H7 (cell line): Measurements from ENCODE around the gene STX18. TPM values are rescaled to one million over a fixed set of nuclear protein-coding genes. Genes with fewer than 3 reads are reported as not detected.
"Not testable (repeated sequence)": the region's sequence is repeated elsewhere in the genome, so short reads cannot be mapped to it uniquely, and the experiment has no call there.

Experiments
- DNase-seq: peaks from one replicate; pipeline ENCODE4 v3.0.0; 2012
- H3K27me3 ChIP-seq: 2 replicates; pipeline ENCODE4 v1.6.0; 2011; ENCODE audit warnings: mild to moderate bottlenecking, low read length; ENCODE audit not compliant: control insufficient read depth, insufficient read depth
- H3K36me3 ChIP-seq: replicated peaks from 2 replicates; pipeline ENCODE4 v1.5.1; 2011; ENCODE audit warnings: low read length; ENCODE audit not compliant: control insufficient read depth, insufficient read depth
- H3K4me3 ChIP-seq: 2 replicates; pipeline ENCODE4 v1.5.1; 2011; ENCODE audit warnings: low read depth, mild to moderate bottlenecking, control low read depth, low read length, moderate library complexity; ENCODE audit not compliant: insufficient read depth
- total RNA-seq: library from RNA; depleted of rRNA; stranded (reverse); fragments of >200 nt; shearing (Covaris generic); gene quantifications from 2 replicates; pipeline ENCODE4 v1.2.3, GENCODE V29; 2014

STX18 gene
- total RNA-seq, 1 experiment from 2014 or later = 16.1 TPM

- Histone ChIP-seq H3K36me3 (no peaks in the 10 kb centered on the region; the same call in none of the 2 replicates), H3K4me3 (no peak overlapping the region), H3K27me3 (no peaks in the 10 kb centered on the region)
- no peak for DNase-seq
Observed at GRCh38 chr4:4568806-4569427, 27.1 kb upstream of the STX18 start.

GRCh38 chr4:4566359-4566758 is 24.5 kb upstream of the STX18 start:
- H3K36me3 ChIP-seq, H3K27me3 ChIP-seq, H3K4me3 ChIP-seq, DNase-seq: not testable (repeated sequence)

GRCh38 chr4:4564522-4564921 is 22.7 kb upstream of the STX18 start:
- DNase-seq = no peak
- H3K4me3 ChIP-seq = no peak overlapping the region
- H3K36me3 ChIP-seq = no peaks in the 10 kb centered on the region; the same call in 1 of the 2 replicates
- no peaks in the 10 kb centered on the region for H3K27me3 ChIP-seq

- Histone ChIP-seq H3K4me3 (no peak overlapping the region), H3K36me3 (no peaks in the 10 kb centered on the region; the same call in none of the 2 replicates)
Observed at GRCh38 chr4:4560642-4561041, 18.8 kb upstream of the STX18 start.

GRCh38 chr4:4560136-4560535 is 18.3 kb upstream of the STX18 start:
- Histone ChIP-seq H3K4me3 (no peak overlapping the region), H3K36me3 (no peaks in the 10 kb centered on the region; the same call in none of the 2 replicates), H3K27me3 (no peaks in the 10 kb centered on the region)
- DNase-seq = no peak

More at GRCh38 chr4:4560642-4561041, 18.8 kb upstream of the STX18 start:
- H3K27me3 ChIP-seq = no peaks in the 10 kb centered on the region
- DNase-seq = no peak

- DNase-seq = no peak
- H3K4me3 ChIP-seq = no peak overlapping the region
- H3K36me3 ChIP-seq = no peaks in the 10 kb centered on the region; the same call in 1 of the 2 replicates
- no peaks in the 10 kb centered on the region for H3K27me3 ChIP-seq
Observed at GRCh38 chr4:4559596-4559995, 17.7 kb upstream of the STX18 start.

GRCh38 chr4:4558881-4559280 is 17.0 kb upstream of the STX18 start:
- H3K36me3 ChIP-seq = no peaks in the 10 kb centered on the region; the same call in none of the 2 replicates
- H3K4me3 ChIP-seq = no peak overlapping the region
- DNase-seq = no peak
- no peaks in the 10 kb centered on the region for H3K27me3 ChIP-seq

GRCh38 chr4:4555916-4556315 is 14.1 kb upstream of the STX18 start:
- no peak overlapping the region for H3K4me3 ChIP-seq
- H3K27me3 ChIP-seq = no peaks in the 10 kb centered on the region
- DNase-seq = no peak
- H3K36me3 ChIP-seq = peaks cover 5% of the 10 kb centered on the region

- H3K27me3 ChIP-seq = no peaks in the 10 kb centered on the region
- DNase-seq = no peak
- peaks cover 7% of the 10 kb centered on the region for H3K36me3 ChIP-seq
- H3K4me3 ChIP-seq = no peak overlapping the region
Observed at GRCh38 chr4:4554234-4554633, 12.4 kb upstream of the STX18 start.

- not testable (repeated sequence) for H3K4me3 ChIP-seq, H3K27me3 ChIP-seq, DNase-seq
- peaks cover 12% of the 10 kb centered on the region for H3K36me3 ChIP-seq
Observed at GRCh38 chr4:4552042-4552441, 10.2 kb upstream of the STX18 start.

GRCh38 chr4:4550161-4550560 is 8.3 kb upstream of the STX18 start:
- H3K36me3 ChIP-seq = peaks cover 14% of the 10 kb centered on the region
- not testable (repeated sequence) for H3K4me3 ChIP-seq, H3K27me3 ChIP-seq, DNase-seq

- no peak overlapping the region for H3K4me3 ChIP-seq
- peaks cover 16% of the 10 kb centered on the region for H3K36me3 ChIP-seq
Observed at GRCh38 chr4:4549534-4549933, 7.7 kb upstream of the STX18 start.

GRCh38 chr4:4542774-4543485 is 1.1 kb upstream of the STX18 start:
- H3K36me3 ChIP-seq = peaks cover 5% of the 10 kb centered on the region
- H3K4me3 ChIP-seq = peak overlapping the region; percentile 69
- DNase-seq = peak; percentile 34
- H3K27me3 ChIP-seq = no peaks in the 10 kb centered on the region

More at GRCh38 chr4:4549534-4549933, 7.7 kb upstream of the STX18 start:
- no peak for DNase-seq
- no peaks in the 10 kb centered on the region for H3K27me3 ChIP-seq

GRCh38 chr4:4541040-4541631 is 712 bp downstream of the STX18 start:
- Histone ChIP-seq H3K36me3 (peaks cover 4% of the 10 kb centered on the region), H3K27me3 (no peaks in the 10 kb centered on the region), H3K4me3 (peak overlapping the region; percentile 69)
- DNase-seq = no peak

- no peak for DNase-seq
- no peak overlapping the region for H3K4me3 ChIP-seq
- no peaks in the 10 kb centered on the region for H3K36me3 ChIP-seq
Observed at GRCh38 chr4:4539481-4539880, 2.4 kb downstream of the STX18 start.

More at GRCh38 chr4:4539481-4539880, 2.4 kb downstream of the STX18 start:
- H3K27me3 ChIP-seq = no peaks in the 10 kb centered on the region
